A673 (cell line): ENCODE measurements around the gene DCP1A. TPM values are rescaled to one million over a fixed set of nuclear protein-coding genes. Genes with fewer than 3 reads are reported as not detected.

ENCODE experiments used
- BruUV-seq: library from RNA; stranded (reverse); fragments of 400-500 nt; replicated peaks from 2 replicates; lab custom pipeline; 2021; lab: Mats Ljungman, UMichigan
- CTCF ChIA-PET: fragments of 300-600 bp; sonication (Branson Sonifier 250); formaldehyde crosslinking; loops from one replicate; lab custom pipeline; 2022; ENCODE audit warnings: antibody characterized with exemption; lab: Charles Lee
- POLR2A ChIA-PET: fragments of 300-600 bp; sonication (Branson Sonifier 250); formaldehyde crosslinking; loops from one replicate; lab custom pipeline; 2022; ENCODE audit warnings: antibody characterized with exemption; ENCODE audit not compliant: low non-redundant PET; lab: Charles Lee
- DNase-seq: peaks from one replicate; pipeline ENCODE4 v3.0.0-alpha.2; 2015; ENCODE audit warnings: low spot score
- H3K27ac ChIP-seq: fragments of 200-600 bp; sonication (generic); 2 replicates; pipeline ENCODE4 v1.5.1; 2016; ENCODE audit warnings: mixed run types, low read depth, mild to moderate bottlenecking, mixed read lengths, antibody characterized with exemption, low read length; ENCODE audit not compliant: poor library complexity, severe bottlenecking
- H3K27me3 ChIP-seq: fragments of 200-600 bp; sonication (generic); replicated peaks from 2 replicates; pipeline ENCODE4 v1.6.1; 2017; ENCODE audit warnings: mixed run types, low read depth, mild to moderate bottlenecking, mixed read lengths, antibody characterized with exemption, low read length; ENCODE audit not compliant: insufficient read depth, poor library complexity
- H3K36me3 ChIP-seq: fragments of 200-600 bp; sonication (generic); 2 replicates; pipeline ENCODE4 v1.6.1; 2016; ENCODE audit warnings: mixed run types, mild to moderate bottlenecking, mixed read lengths, antibody characterized with exemption, low read length; ENCODE audit not compliant: insufficient read depth, poor library complexity, severe bottlenecking
- H3K4me1 ChIP-seq: fragments of 200-600 bp; sonication (generic); 2 replicates; pipeline ENCODE4 v1.6.1; 2017; ENCODE audit warnings: mixed run types, mild to moderate bottlenecking, mixed read lengths, antibody characterized with exemption, low read length; ENCODE audit not compliant: insufficient read depth, poor library complexity, severe bottlenecking
- H3K4me3 ChIP-seq: fragments of 200-600 bp; sonication (generic); 2 replicates; pipeline ENCODE4 v1.5.1; 2016; ENCODE audit warnings: low read depth, mixed run types, mild to moderate bottlenecking, mixed read lengths, low read length; ENCODE audit not compliant: poor library complexity, severe bottlenecking
- H3K9me3 ChIP-seq: fragments of 200-600 bp; sonication (generic); 2 replicates; pipeline ENCODE4 v1.6.1; 2016; ENCODE audit warnings: mixed run types, low read depth, mild to moderate bottlenecking, mixed read lengths, antibody characterized with exemption, low read length; ENCODE audit not compliant: poor library complexity, severe bottlenecking
- CTCF ChIP-seq: fragments of 300-800, 200-600 bp; sonication (generic); conservative IDR thresholded peaks from 2 replicates; pipeline ENCODE4 v1.5.1; 2017; ENCODE audit warnings: low read depth, mild to moderate bottlenecking, antibody characterized with exemption, low read length, moderate library complexity, mixed read lengths
- EZH2 ChIP-seq: fragments of 200-600 bp; sonication (generic); IDR thresholded peaks from 2 replicates; pipeline ENCODE4 v1.6.1; 2017; ENCODE audit warnings: borderline replicate concordance, low read depth, mild to moderate bottlenecking, mixed read lengths, antibody characterized with exemption, low read length; ENCODE audit not compliant: poor library complexity, severe bottlenecking
- intact Hi-C: fragments of 100-400 bp; cut with micrococcal nuclease; formaldehyde crosslinking; loops from one replicate; pipeline ENCODE4 v1.10.0; 2022; ENCODE audit not compliant: unreplicated experiment
- total RNA-seq: library from RNA; stranded (reverse); gene quantifications from 2 replicates; pipeline ENCODE4 v1.2.3, GENCODE V29; 2021

Gene DCP1A
- total RNA-seq, 1 experiment from 2014 or later, result 13.1 TPM

DNA sequence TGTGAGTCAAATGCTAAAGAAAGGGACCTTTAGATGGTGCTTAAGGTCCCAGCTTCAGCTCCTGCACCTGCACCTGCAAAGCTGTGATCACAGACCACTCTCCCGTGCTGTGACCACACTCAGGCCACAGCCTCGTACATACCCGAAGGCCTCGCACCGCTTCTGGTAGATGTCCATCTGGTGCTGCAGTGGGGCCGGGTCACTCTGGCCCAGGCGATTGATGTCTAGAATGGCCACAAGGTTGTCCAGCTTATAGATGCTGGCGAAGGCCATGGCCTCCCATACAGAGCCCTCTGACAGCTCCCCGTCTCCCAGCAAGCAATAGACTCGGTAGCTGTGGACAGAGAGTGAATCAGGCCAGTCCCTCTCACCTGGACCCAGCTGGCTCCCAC lies 112.5 kb downstream of the DCP1A start:
- Histone ChIP-seq H3K4me1 (peaks cover 20% of the 10 kb centered on the region), H3K27me3 (no peaks in the 10 kb centered on the region), H3K36me3 (peaks cover 23% of the 10 kb centered on the region), H3K27ac (no peak overlapping the region), H3K9me3 (no peaks in the 10 kb centered on the region), H3K4me3 (no peak overlapping the region)
- BruUV-seq, result no TSS peak
- TF ChIP-seq EZH2 (no peak), CTCF (no peak)
- ChIA-PET CTCF (no interaction called here), POLR2A (no interaction called here)
- intact Hi-C loops, result no loop called here
- DNase-seq, result no peak

DNA sequence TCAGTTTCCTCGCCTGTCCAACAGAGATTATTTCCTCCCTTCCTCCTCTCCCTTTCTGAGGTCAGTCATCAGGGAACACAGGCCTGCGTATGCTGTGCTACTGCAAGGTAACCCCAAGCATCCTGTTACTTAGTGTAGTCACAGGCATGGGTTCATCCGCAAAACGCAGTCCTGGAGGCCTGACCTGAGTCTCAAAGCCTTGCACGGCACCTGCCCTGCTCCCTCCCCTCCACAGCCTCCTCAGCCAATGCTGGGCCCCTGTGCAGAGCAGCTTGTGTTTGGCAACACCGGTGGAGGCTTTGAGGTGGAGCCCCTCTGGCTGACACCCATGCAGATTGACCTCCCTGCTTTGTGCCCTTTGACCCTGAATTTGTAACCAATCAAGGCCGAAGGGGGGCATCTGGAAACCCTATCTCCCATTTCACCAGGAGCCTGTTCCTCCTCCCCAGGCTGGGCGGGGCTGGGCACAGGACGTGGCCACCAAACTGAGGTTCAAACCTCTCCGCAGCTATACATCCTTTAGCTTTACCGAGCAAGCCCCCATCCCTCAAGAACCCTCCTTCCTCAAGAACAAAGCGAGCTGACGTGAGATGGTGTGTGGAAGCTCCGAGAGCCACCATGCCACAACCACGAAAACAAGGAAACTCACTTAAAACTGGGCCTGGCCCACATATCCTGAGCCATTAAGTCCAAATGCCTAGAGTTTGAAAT lies 113.1 kb downstream of the DCP1A start:
- intact Hi-C loops, result no loop called here
- DNase-seq, result no peak
- Histone ChIP-seq H3K36me3 (peaks cover 25% of the 10 kb centered on the region), H3K4me3 (no peak overlapping the region), H3K9me3 (no peaks in the 10 kb centered on the region), H3K27ac (no peak overlapping the region), H3K27me3 (no peaks in the 10 kb centered on the region), H3K4me1 (peaks cover 20% of the 10 kb centered on the region)
- TF ChIP-seq CTCF (no peak), EZH2 (no peak)
- CTCF ChIA-PET, result no interaction called here
- BruUV-seq, result no TSS peak
- POLR2A ChIA-PET, result no interaction called here

Other genes starting within 250 kb of the DCP1A start
- gene RFT1, start 217.1 kb downstream of the DCP1A start, total RNA-seq, result 15.8 and 16.7 TPM in 2 replicates
- gene PRKCD, start 186.3 kb downstream of the DCP1A start, total RNA-seq, result 1.4 and 3.0 TPM in 2 replicates
- 186 and 196 TPM in 2 replicates for gene TKT, start 91.5 kb downstream of the DCP1A start, total RNA-seq
- 0.85 TPM in 1 of 2 replicates, not detected in the other for gene CACNA1D, start 147.1 kb upstream of the DCP1A start, total RNA-seq